T-helper 17 cell (primary cell): ENCODE measurements around the gene IL3RA. TPM values are rescaled to one million over a fixed set of nuclear protein-coding genes. Genes with fewer than 3 reads are reported as not detected.

Source experiments
- ATAC-seq: fragments of 150-1000 bp; cut with Tn5 transposase; 2 replicates; pipeline ENCODE4 v1.10.0; 2021; ENCODE audit warnings: mild to moderate bottlenecking, moderate library complexity
- DNase-seq, 3 donors: peaks; one replicate each; pipeline versions ENCODE4 v3.0.0 to v3.0.0-alpha.2; 2020 to 2021
- H3K9me3 ChIP-seq: one replicate; pipeline ENCODE4 v1.7.0; 2013; ENCODE audit warnings: low read length, mild to moderate bottlenecking; ENCODE audit not compliant: control insufficient read depth, poor library complexity, severe bottlenecking
- H3K27ac Mint-ChIP-seq: one replicate; pipeline ENCODE4 v1.8.0; 2022; ENCODE audit warnings: mild to moderate bottlenecking, moderate library complexity, mixed read lengths
- H3K27me3 Mint-ChIP-seq: one replicate; pipeline ENCODE4 v1.8.0; 2022; ENCODE audit warnings: mixed read lengths
- H3K36me3 Mint-ChIP-seq: one replicate; pipeline ENCODE4 v1.8.0; 2022; ENCODE audit warnings: low read depth, mixed read lengths
- H3K4me1 Mint-ChIP-seq: one replicate; pipeline ENCODE4 v1.8.0; 2022; ENCODE audit warnings: mild to moderate bottlenecking, mixed read lengths
- H3K4me3 Mint-ChIP-seq: one replicate; pipeline ENCODE4 v1.8.0; 2022; ENCODE audit warnings: mild to moderate bottlenecking, moderate library complexity, mixed read lengths
- total RNA-seq, 4 donors: library from RNA in 2 of 4; stranded (reverse) in 2 of 4; gene quantifications; one replicate each; pipeline ENCODE4 v1.2.3 and lab custom pipeline; 2022 to 2026

The IL3RA gene
- total RNA-seq, 2 donors from 2014 or later = 0.60 to 2.8 TPM

DNA sequence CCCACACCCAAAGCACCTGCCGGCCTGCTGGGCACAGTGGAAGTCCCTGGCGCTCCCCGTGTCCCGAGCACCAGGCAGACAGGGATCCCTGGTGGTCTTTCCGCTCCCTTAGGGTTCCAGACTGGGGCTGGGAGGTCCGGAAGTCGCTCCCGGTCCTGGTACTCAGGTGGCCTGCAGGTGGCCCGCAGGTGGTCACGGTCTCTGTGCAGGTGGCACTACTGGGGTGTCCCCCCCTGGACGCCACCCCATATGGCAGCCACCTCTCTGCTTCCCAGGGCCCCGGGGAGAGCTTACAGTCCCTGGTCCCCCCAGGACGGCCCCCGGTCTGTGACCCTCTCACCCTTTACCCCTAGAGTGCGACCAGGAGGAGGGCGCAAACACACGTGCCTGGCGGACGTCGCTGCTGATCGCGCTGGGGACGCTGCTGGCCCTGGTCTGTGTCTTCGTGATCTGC is 41.7 kb downstream of the IL3RA start:
- H3K27me3 Mint-ChIP-seq = no peaks in the 10 kb centered on the region
- H3K4me3 Mint-ChIP-seq = peak overlapping the region; percentile 41
- H3K9me3 ChIP-seq = no peaks in the 10 kb centered on the region
- peaks cover 4% of the 10 kb centered on the region for H3K4me1 Mint-ChIP-seq
- H3K36me3 Mint-ChIP-seq = no peaks in the 10 kb centered on the region
- DNase-seq (no peak), ATAC-seq (no peak)
- peak overlapping the region; percentile 82 for H3K27ac Mint-ChIP-seq

- peak overlapping the region; percentile 75 for H3K27ac Mint-ChIP-seq
- no peak for DNase-seq
- no peaks in the 10 kb centered on the region for H3K9me3 ChIP-seq
- H3K4me1 Mint-ChIP-seq = peaks cover 4% of the 10 kb centered on the region
- H3K27me3 Mint-ChIP-seq = no peaks in the 10 kb centered on the region
- H3K4me3 Mint-ChIP-seq = peak overlapping the region; percentile 53
- ATAC-seq = no peak
- H3K36me3 Mint-ChIP-seq = peaks cover 2% of the 10 kb centered on the region
Observed at GRCh38 chrX:1380672-1381233, 44.2 kb downstream of the IL3RA start.

- DNase-seq = no peak
- no peak for ATAC-seq
- no peaks in the 10 kb centered on the region for H3K27me3 Mint-ChIP-seq
Observed at GRCh38 chrX:1384658-1385252, 48.2 kb downstream of the IL3RA start.

DNA sequence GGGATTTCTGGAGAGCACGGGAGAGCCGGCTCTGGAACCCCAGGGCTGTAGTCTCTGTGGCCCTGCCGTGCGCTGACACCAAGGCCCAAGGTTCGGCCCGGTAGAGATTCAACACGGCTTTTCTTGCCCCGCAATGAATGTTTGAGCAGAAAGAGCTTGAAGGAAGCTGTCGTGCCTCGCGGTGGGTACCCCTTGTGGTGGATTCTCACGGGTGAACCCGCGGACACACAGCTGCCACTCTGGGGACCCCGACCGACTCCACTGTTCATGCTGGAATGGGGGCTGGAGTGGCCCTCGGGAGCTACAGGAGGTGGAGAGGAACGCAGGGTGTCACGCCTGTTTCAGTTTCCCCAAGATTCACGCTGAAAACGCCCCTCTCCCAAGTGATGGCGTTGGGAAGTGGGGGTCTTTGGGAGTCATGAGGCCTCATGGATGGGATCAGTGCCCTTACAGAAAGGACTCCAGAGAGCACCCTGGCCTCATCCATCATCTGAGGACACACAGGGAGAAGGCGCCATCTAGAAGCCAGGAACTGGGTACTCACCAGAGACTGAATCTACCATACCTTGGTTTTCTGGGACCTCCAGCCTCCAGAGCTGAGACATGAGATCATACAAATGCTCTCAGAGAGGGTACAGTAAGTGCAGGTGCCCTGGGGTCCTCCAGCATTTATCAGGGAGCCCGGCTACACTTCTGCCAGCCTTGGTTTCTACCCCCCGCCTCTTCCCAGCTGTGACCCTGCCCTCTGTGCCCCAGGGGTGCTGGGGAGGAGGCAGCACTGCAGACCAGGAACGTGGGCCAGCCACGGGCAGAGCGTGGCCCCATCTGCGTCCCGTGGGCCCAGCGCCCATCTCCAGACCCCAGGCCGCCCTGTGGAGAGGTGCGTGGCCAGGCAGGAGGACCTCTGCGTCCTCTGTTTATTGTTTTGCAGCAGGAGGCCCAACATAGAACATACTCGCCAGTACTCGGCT is 49.0 kb downstream of the IL3RA start:
- ATAC-seq = peak; percentile 10
- no peak for DNase-seq

More at GRCh38 chrX:1384658-1385252, 48.2 kb downstream of the IL3RA start:
- Mint-ChIP-seq H3K4me1 (peaks cover 18% of the 10 kb centered on the region), H3K27ac (peak overlapping the region; percentile 75), H3K36me3 (peaks cover 5% of the 10 kb centered on the region), H3K4me3 (peak overlapping the region; percentile 5)
- H3K9me3 ChIP-seq = no peaks in the 10 kb centered on the region

GRCh38 chrX:1386338-1387127 is 49.9 kb downstream of the IL3RA start:
- no peak for DNase-seq
- Mint-ChIP-seq H3K4me3 (no peak overlapping the region), H3K27me3 (no peaks in the 10 kb centered on the region), H3K27ac (peak overlapping the region; percentile 59), H3K4me1 (peaks cover 20% of the 10 kb centered on the region), H3K36me3 (peaks cover 5% of the 10 kb centered on the region)
- no peak for ATAC-seq
- no peaks in the 10 kb centered on the region for H3K9me3 ChIP-seq

More for the DNA sequence above, 49.0 kb downstream of the IL3RA start:
- Mint-ChIP-seq H3K4me3 (no peak overlapping the region), H3K4me1 (peaks cover 14% of the 10 kb centered on the region), H3K27ac (peak overlapping the region; percentile 75), H3K27me3 (no peaks in the 10 kb centered on the region), H3K36me3 (peaks cover 5% of the 10 kb centered on the region)
- H3K9me3 ChIP-seq = no peaks in the 10 kb centered on the region

GRCh38 chrX:1387141-1387776 is 50.7 kb downstream of the IL3RA start:
- no peak overlapping the region for H3K4me3 Mint-ChIP-seq
- peak overlapping the region; percentile 61 for H3K27ac Mint-ChIP-seq
- H3K4me1 Mint-ChIP-seq = peaks cover 20% of the 10 kb centered on the region
- peaks cover 5% of the 10 kb centered on the region for H3K36me3 Mint-ChIP-seq
- no peaks in the 10 kb centered on the region for H3K9me3 ChIP-seq
- no peak for ATAC-seq
- DNase-seq = no peak
- H3K27me3 Mint-ChIP-seq = no peaks in the 10 kb centered on the region

- Mint-ChIP-seq H3K4me1 (peaks cover 28% of the 10 kb centered on the region), H3K27me3 (no peaks in the 10 kb centered on the region), H3K27ac (peak overlapping the region; percentile 61), H3K36me3 (peaks cover 5% of the 10 kb centered on the region), H3K4me3 (peak overlapping the region; percentile 55)
- H3K9me3 ChIP-seq = no peaks in the 10 kb centered on the region
- no peak for DNase-seq
- no peak for ATAC-seq
Observed at GRCh38 chrX:1388651-1389050, 52.1 kb downstream of the IL3RA start.

- H3K9me3 ChIP-seq = no peaks in the 10 kb centered on the region
- no peak for ATAC-seq
- Mint-ChIP-seq H3K36me3 (peaks cover 5% of the 10 kb centered on the region), H3K27ac (peak overlapping the region; percentile 94), H3K27me3 (no peaks in the 10 kb centered on the region), H3K4me3 (peak overlapping the region; percentile 55), H3K4me1 (peaks cover 34% of the 10 kb centered on the region)
- no peak for DNase-seq
Observed at GRCh38 chrX:1389181-1389992, 52.8 kb downstream of the IL3RA start.

GRCh38 chrX:1389993-1390285 is 53.4 kb downstream of the IL3RA start:
- peaks cover 38% of the 10 kb centered on the region for H3K4me1 Mint-ChIP-seq

DNA sequence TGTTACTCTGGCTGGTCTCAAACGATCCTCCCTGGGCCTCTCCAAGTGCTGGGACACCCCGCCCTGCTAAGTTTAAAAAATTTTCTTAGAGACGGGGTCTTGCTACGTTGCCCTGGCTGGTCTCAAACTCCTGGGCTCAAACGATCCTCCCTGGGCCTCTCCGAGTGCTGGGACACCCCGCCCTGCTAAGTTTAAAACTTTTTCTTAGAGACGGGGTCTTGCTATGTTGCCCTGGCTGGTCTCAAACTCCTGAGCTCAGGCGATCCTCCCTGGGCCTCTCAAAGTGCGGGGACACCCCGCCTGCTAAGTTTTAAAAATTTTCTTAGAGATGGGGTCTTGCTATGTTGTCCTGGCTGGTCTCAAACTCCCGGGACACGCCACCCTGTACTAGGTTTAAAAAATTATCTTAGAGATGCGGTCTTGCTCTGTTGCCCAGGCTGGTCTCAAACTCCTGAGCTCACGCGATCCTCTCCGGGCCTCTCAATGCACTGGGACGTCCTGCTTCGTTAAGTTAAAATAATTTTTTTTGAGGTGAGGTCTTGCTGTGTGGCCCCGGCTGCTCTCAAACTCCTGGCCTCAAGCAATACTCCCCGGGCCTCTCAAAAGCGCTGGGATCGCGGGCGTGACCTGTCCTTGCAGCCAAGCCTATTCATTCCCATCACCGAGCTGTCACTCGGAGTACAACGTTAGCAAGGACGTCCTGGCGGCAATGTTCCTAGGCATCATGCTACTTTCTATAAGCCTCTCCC is 54.2 kb downstream of the IL3RA start:
- Mint-ChIP-seq H3K4me3 (peak overlapping the region; percentile 92), H3K36me3 (peaks cover 6% of the 10 kb centered on the region), H3K4me1 (peaks cover 44% of the 10 kb centered on the region), H3K27me3 (no peaks in the 10 kb centered on the region), H3K27ac (peak overlapping the region; percentile 94)
- ATAC-seq (no peak), DNase-seq (no peak)
- no peaks in the 10 kb centered on the region for H3K9me3 ChIP-seq

More at GRCh38 chrX:1389993-1390285, 53.4 kb downstream of the IL3RA start:
- no peaks in the 10 kb centered on the region for H3K27me3 Mint-ChIP-seq
- H3K27ac Mint-ChIP-seq = peak overlapping the region; percentile 94
- H3K9me3 ChIP-seq = no peaks in the 10 kb centered on the region
- DNase-seq = no peak
- H3K36me3 Mint-ChIP-seq = peaks cover 3% of the 10 kb centered on the region
- peak overlapping the region; percentile 43 for H3K4me3 Mint-ChIP-seq
- ATAC-seq = no peak

DNA sequence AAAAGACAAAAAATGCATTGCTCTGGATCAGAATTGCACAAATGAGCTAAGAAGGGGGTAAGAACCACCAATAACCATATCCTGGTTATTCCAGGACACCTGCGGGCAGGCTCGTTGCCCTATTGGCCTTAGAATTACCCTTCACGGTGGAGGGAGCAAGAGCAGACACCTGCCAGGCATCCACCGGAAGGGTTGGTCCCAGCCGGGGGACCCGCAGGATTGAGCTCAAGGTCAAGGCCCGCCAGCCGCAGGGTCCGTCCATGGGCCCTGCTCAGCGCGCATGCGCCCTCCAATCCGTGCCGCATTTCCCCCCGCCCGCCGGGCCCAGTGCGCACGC is 54.8 kb downstream of the IL3RA start:
- ATAC-seq (no peak), DNase-seq (no peak)
- peaks cover 47% of the 10 kb centered on the region for H3K4me1 Mint-ChIP-seq

More for the DNA sequence above, 54.8 kb downstream of the IL3RA start:
- H3K4me3 Mint-ChIP-seq = peak overlapping the region; percentile 92
- no peaks in the 10 kb centered on the region for H3K27me3 Mint-ChIP-seq
- no peaks in the 10 kb centered on the region for H3K9me3 ChIP-seq
- H3K27ac Mint-ChIP-seq = peak overlapping the region; percentile 94
- peaks cover 8% of the 10 kb centered on the region for H3K36me3 Mint-ChIP-seq
